ENCODE results near the gene SKIC8.

Gene SKIC8

DNA sequence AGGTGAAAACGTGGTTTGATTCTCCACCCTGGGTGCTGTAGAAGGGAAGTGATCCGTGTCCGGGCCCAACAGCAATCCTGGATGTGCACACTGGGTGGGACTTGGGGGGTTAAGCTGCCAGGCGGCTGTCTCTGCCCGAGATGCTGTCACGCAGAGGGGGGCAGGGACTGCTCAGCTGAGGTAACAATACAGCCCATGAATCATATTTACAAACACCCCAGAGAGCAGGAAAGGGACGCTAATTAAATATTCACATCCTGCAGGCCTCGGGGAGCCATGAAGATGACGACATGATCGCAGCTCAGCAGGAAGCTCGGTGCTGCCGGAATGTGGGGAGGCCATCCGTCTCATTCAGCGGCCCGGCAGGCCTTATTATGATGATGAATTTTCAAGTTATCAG, 22.8 kb upstream of the SKIC8 start:
- Histone ChIP-seq H3K4me3 (no peak overlapping the region), H3K27ac (no peak overlapping the region)
- no peak for DNase-seq (ENCODE audit: low spot score)
- TF ChIP-seq, protein P1, sequence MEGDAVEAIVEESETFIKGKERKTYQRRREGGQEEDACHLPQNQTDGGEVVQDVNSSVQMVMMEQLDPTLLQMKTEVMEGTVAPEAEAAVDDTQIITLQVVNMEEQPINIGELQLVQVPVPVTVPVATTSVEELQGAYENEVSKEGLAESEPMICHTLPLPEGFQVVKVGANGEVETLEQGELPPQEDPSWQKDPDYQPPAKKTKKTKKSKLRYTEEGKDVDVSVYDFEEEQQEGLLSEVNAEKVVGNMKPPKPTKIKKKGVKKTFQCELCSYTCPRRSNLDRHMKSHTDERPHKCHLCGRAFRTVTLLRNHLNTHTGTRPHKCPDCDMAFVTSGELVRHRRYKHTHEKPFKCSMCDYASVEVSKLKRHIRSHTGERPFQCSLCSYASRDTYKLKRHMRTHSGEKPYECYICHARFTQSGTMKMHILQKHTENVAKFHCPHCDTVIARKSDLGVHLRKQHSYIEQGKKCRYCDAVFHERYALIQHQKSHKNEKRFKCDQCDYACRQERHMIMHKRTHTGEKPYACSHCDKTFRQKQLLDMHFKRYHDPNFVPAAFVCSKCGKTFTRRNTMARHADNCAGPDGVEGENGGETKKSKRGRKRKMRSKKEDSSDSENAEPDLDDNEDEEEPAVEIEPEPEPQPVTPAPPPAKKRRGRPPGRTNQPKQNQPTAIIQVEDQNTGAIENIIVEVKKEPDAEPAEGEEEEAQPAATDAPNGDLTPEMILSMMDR (IDR thresholded peaks at IDR 0.05), result no peak

DNA sequence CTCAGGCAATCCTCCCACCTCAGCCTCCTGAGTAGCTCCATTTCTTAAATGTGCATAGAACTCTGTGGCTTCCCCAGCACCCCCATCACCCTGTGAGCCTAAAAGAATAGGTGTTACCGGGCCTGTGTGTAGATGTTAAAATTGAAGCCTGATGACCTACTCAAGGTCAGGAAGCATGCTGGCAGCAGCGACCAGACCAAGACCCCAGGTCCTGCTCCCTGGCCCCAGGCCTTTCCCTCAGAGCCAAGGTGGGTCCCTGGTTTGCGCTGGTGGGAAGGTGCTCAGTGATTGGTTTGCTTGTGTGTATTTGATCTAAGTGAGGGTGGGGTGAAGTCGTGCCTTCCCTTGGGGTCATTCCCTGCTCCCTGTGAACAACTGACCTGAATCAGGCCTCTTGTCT, 22.4 kb upstream of the SKIC8 start:
- DNase-seq (ENCODE audit: low spot score), result no peak
- H3K4me3 ChIP-seq, result no peak overlapping the region
- TF ChIP-seq, protein P1 (IDR thresholded peaks at IDR 0.05), result no peak
- H3K27ac ChIP-seq, result no peak overlapping the region

GRCh38 chr15:78321041-78321570, 21.7 kb upstream of the SKIC8 start:
- TF ChIP-seq, protein P1 (IDR thresholded peaks at IDR 0.05), result no peak
- Histone ChIP-seq H3K4me3 (no peak overlapping the region), H3K27ac (no peak overlapping the region)
- no peak for DNase-seq (ENCODE audit: low spot score)

- DNase-seq (ENCODE audit: low spot score), result no peak
- Histone ChIP-seq H3K27ac (no peak overlapping the region), H3K4me3 (no peak overlapping the region)
- TF ChIP-seq, protein P1 (IDR thresholded peaks at IDR 0.05), result no peak
Measured at GRCh38 chr15:78320183-78320582, 20.8 kb upstream of the SKIC8 start.

DNA sequence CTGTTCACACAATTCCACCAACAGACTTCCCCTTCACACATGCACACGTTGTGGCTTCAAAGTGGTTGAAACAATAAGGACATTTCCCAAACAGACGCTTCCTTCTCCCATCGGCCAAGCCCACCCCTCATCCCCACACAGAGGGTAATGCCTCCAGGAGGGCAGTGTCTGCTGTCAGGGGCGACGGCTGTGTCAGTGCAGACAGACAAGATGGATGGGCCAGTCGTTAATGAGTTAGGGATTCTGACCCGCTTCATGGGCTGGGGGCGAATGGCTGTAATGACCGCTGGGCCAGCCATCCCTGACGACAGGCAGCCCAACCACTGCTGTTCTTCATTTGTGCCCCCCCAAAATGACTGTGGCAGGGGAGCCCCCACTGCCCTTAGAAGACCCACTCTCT, 20.2 kb upstream of the SKIC8 start:
- no peak for DNase-seq (ENCODE audit: low spot score)
- TF ChIP-seq, protein P1 (IDR thresholded peaks at IDR 0.05), result no peak
- no peak overlapping the region for H3K4me3 ChIP-seq
- H3K27ac ChIP-seq, result no peak overlapping the region

DNA sequence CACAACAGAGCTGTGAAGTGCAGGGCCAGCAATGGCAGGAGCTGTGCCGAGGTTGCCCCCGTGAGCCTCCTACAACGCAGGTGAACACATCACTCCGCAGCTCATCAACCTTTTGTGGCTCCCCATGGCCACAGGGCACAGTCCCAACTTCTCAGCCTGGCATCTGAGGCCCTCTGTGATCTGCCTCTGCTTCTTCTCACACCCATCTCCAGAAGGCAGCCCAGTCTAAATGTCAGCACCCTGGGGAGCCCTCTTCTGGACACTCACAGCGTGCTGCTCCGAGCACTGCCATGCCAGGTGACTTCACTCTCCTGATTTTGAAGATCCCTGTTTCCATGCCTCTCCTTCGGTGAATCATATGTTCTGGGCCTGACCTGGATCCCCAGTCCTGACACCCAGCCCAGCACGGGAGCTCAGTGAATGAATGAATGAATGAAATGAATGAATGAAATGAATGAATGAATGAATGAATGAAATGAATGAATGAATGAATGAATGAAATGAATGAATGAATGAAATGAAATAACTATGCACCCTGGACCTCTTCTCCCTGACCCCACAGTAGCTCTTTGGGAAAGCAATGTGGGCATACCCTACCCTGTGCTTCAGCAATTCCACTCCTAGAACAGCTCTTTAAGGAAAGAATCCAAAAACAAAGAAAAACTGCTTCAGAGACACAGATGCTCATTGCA, 17.9 kb upstream of the SKIC8 start:
- H3K4me3 ChIP-seq, result no peak overlapping the region
- no peak for DNase-seq (ENCODE audit: low spot score)
- H3K27ac ChIP-seq, result no peak overlapping the region
- TF ChIP-seq, protein P1 (IDR thresholded peaks at IDR 0.05), result no peak

All from coronary artery (tissue), 2 donors.